ENCODE measurements around the gene NCK2. TPM values are rescaled to one million over a fixed set of nuclear protein-coding genes. Genes with fewer than 3 reads are reported as not detected.

NCK2 gene
- total and polyA plus RNA-seq, 7 donors, result 36.4 to 59.9 (median 52.0) TPM

DNA sequence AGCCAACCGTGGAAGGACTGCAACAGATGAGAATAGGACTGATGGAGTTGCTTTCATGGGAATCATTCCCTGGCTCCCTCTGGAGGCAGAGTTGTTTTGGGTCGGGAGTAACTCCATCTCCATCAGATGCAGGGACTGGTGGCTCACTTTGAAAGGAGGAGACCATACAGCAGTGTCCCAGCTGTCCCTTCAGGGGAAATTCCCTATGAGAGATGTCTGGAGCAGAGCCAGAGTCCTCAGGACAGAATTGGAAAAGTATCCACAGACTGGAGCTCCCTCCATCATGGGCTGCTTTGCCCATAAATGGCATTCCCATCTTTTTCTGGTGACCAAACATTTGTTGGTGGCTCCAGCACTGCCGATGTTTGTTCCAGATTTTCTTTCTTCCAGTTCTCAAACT, 144.3 kb downstream of the NCK2 start:
- H3K27ac ChIP-seq, result no peak overlapping the region
- H3K9me3 ChIP-seq, result no peaks in the 10 kb centered on the region
- peaks cover 0 to 39% (median 26%) of the 10 kb centered on the region in 4 donors for H3K4me1 ChIP-seq
- peaks cover 0 to 12% (median 8%) of the 10 kb centered on the region in 4 donors for H3K36me3 ChIP-seq
- no peak overlapping the region for H3K4me3 ChIP-seq
- no peak for DNase-seq
- H3K27me3 ChIP-seq, result no peaks in the 10 kb centered on the region
- intact Hi-C loops (cut with DNase I), result loop anchor here (10.0 kb wide), 1 partner anchor 144 kb away; the partner anchor contains the start of gene NCK2
- WGBS, 2 donors, result 82 to 96% methylated on average over 3 of the region's 3 CpGs
- no peak for TF ChIP-seq POLR2A (IDR thresholded peaks at IDR 0.05)
- TF ChIP-seq, protein P1, sequence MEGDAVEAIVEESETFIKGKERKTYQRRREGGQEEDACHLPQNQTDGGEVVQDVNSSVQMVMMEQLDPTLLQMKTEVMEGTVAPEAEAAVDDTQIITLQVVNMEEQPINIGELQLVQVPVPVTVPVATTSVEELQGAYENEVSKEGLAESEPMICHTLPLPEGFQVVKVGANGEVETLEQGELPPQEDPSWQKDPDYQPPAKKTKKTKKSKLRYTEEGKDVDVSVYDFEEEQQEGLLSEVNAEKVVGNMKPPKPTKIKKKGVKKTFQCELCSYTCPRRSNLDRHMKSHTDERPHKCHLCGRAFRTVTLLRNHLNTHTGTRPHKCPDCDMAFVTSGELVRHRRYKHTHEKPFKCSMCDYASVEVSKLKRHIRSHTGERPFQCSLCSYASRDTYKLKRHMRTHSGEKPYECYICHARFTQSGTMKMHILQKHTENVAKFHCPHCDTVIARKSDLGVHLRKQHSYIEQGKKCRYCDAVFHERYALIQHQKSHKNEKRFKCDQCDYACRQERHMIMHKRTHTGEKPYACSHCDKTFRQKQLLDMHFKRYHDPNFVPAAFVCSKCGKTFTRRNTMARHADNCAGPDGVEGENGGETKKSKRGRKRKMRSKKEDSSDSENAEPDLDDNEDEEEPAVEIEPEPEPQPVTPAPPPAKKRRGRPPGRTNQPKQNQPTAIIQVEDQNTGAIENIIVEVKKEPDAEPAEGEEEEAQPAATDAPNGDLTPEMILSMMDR (IDR thresholded peaks at IDR 0.05), result no peak
- no peak for TF ChIP-seq EP300 (IDR thresholded peaks at IDR 0.05)
- no peak for TF ChIP-seq POLR2AphosphoS5 (IDR thresholded peaks at IDR 0.05)

- Histone ChIP-seq H3K4me1 (peaks cover 0 to 29% (median 20%) of the 10 kb centered on the region in 4 donors), H3K4me3 (no peak overlapping the region), H3K9me3 (no peaks in the 10 kb centered on the region), H3K27me3 (no peaks in the 10 kb centered on the region), H3K36me3 (peaks cover 0 to 21% (median 8%) of the 10 kb centered on the region in 4 donors), H3K27ac (no peak overlapping the region)
- intact Hi-C loops (cut with DNase I), result no loop called here
- TF ChIP-seq POLR2A (IDR thresholded peaks at IDR 0.05) (no peak), POLR2AphosphoS5 (IDR thresholded peaks at IDR 0.05) (no peak)
- TF ChIP-seq, protein P1 (IDR thresholded peaks at IDR 0.05), result no peak
- no peak for DNase-seq
- 50 to 92% methylated on average over 2 of the region's 2 CpGs for WGBS, 2 donors
These were observed 145.4 kb downstream of the NCK2 start for GRCh38 chr2:105890111-105890510.

- peaks cover 0 to 27% (median 8%) of the 10 kb centered on the region in 4 donors for H3K36me3 ChIP-seq
- TF ChIP-seq POLR2A (IDR thresholded peaks at IDR 0.05) (no peak), POLR2AphosphoS5 (IDR thresholded peaks at IDR 0.05) (no peak), EP300 (IDR thresholded peaks at IDR 0.05) (no peak)
- TF ChIP-seq, protein P1 (IDR thresholded peaks at IDR 0.05), result no peak
- no peak overlapping the region for H3K27ac ChIP-seq
- DNase-seq, result no peak
- H3K27me3 ChIP-seq, result no peaks in the 10 kb centered on the region
- WGBS, 2 donors, result 96 to 97% methylated on average over 10 of the region's 10 CpGs
- H3K4me3 ChIP-seq, result no peak overlapping the region
- intact Hi-C loops (cut with DNase I), result no loop called here
- peaks cover 0 to 22% (median 15%) of the 10 kb centered on the region in 4 donors for H3K4me1 ChIP-seq
- no peaks in the 10 kb centered on the region for H3K9me3 ChIP-seq
These were observed 146.1 kb downstream of the NCK2 start for GRCh38 chr2:105890856-105891255.

DNA sequence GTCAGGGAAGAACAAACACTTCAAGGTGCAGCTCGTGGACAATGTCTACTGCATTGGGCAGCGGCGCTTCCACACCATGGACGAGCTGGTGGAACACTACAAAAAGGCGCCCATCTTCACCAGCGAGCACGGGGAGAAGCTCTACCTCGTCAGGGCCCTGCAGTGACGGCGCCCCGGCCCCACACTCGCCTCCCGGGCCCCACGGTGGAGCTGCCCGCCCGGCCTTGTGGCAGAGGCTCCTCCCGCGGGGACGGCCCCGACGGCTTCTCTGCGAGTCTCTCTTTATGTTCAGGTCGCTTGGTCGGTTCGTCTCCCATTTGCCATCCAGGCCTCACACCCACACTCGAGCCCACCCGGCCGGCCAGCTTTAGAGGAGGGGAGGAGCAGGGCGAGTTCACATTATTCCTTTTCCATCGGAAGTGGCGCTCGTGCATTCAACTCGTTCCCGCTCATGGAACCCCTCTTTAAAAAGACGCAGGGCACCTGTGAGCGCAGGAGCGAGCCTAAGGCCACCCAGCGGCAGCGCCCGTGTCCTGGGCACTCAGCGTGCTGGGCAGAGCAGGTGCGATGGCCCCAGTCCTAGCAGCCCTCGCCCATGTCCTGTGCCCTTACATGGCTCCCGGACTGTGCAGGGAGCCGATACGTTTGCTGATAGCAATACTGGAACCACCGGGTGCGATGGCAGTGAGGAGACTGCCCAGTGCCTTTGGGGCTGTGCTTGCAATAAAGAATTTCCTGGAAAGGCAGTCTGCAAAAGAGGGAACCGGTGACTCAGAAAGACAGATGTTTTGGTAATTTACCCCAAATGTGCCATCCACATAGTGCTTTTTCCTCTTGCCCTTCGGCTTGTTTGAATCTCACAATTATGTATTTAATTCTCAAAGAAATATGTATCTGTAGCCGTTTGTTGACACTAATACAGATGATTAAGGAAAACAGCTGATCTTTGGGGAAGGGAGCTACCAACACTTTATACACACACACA, 148.6 kb downstream of the NCK2 start:
- 96 to 97% methylated on average over 51 of the region's 51 CpGs for WGBS, 2 donors

More for the DNA sequence above, 148.6 kb downstream of the NCK2 start:
- no peak overlapping the region for H3K27ac ChIP-seq
- no peak for DNase-seq
- H3K36me3 ChIP-seq, result peaks cover 0 to 27% (median 8%) of the 10 kb centered on the region in 4 donors
- no peaks in the 10 kb centered on the region for H3K27me3 ChIP-seq
- TF ChIP-seq POLR2A (IDR thresholded peaks at IDR 0.05) (no peak), POLR2AphosphoS5 (IDR thresholded peaks at IDR 0.05) (no peak), EP300 (IDR thresholded peaks at IDR 0.05) (no peak)
- TF ChIP-seq, protein P1 (IDR thresholded peaks at IDR 0.05), result no peak
- H3K4me3 ChIP-seq, result no peak overlapping the region
- H3K4me1 ChIP-seq, result peaks cover 0 to 10% (median 4%) of the 10 kb centered on the region in 4 donors
- H3K9me3 ChIP-seq, result peaks cover 0 to 3% (median 0%) of the 10 kb centered on the region in 4 donors
- intact Hi-C loops (cut with DNase I), result no loop called here

Measured in sigmoid colon (tissue), 7 donors.